ENCODE results near the gene FYB2. TPM values are rescaled to one million over a fixed set of nuclear protein-coding genes. Genes with fewer than 3 reads are reported as not detected.

Gene FYB2
- total and polyA plus RNA-seq, 10 of the 15 experiments (the other 5 are each of a cell fraction or from before 2014, with no cell fraction given), result 0.04 to 0.16 (median 0.05) TPM; not detected in 4

- TF ChIP-seq JUNB (IDR thresholded peaks at IDR 0.05), result no peak
Observed at GRCh38 chr1:56754708-56755479, 64.3 kb downstream of the FYB2 start (continued).

- TF ChIP-seq POU2F2 (IDR thresholded peaks at IDR 0.05; ENCODE audit: borderline replicate concordance, low read depth, low read length), result no peak
- no peak for TF ChIP-seq PBX3 (IDR thresholded peaks at IDR 0.05; ENCODE audit: insufficient replicate concordance, low read depth, low read length)
- TF ChIP-seq SIN3A (IDR thresholded peaks at IDR 0.05; ENCODE audit: low read depth, low read length), result no peak
- no peak for TF ChIP-seq BCL11A (IDR thresholded peaks at IDR 0.05; ENCODE audit: low read depth, low read length)
- TF ChIP-seq STAT3 (IDR thresholded peaks at IDR 0.05; ENCODE audit: low read depth, low read length), result no peak
- no peak for TF ChIP-seq RCOR1 (conservative IDR thresholded peaks at IDR 0.05; ENCODE audit: low read depth, low read length)
- TF ChIP-seq MEF2B (IDR thresholded peaks at IDR 0.05; ENCODE audit: partially characterized antibody, poor library complexity, severe bottlenecking), result no peak
- no peak for TF ChIP-seq RBBP5 (conservative IDR thresholded peaks at IDR 0.05)
- no peak for TF ChIP-seq NBN (IDR thresholded peaks at IDR 0.05)
- TF ChIP-seq CBX3 (IDR thresholded peaks at IDR 0.05; ENCODE audit: borderline replicate concordance, low read depth), result no peak
- Histone ChIP-seq H3K27ac (ENCODE audit: control insufficient read depth, insufficient read depth) (no peak overlapping the region), H3K79me2 (ENCODE audit: control insufficient read depth, insufficient read depth, low read length) (no peaks in the 10 kb centered on the region), H3K27me3 (replicated peaks in 1 of 2; ENCODE audit: control insufficient read depth in 2 of 2, insufficient read depth in 2 of 2, low read length in 1 of 2) (no peaks in the 10 kb centered on the region), H3K4me1 (ENCODE audit: control insufficient read depth, insufficient read depth, low read length) (no peaks in the 10 kb centered on the region), H3K36me3 (ENCODE audit: control insufficient read depth in 2 of 2, insufficient read depth in 2 of 2, low read length in 1 of 2) (no peaks in the 10 kb centered on the region), H3K4me2 (ENCODE audit: control insufficient read depth, insufficient read depth) (no peak overlapping the region), H3K4me3 (no peak overlapping the region), H3K9ac (ENCODE audit: control insufficient read depth, insufficient read depth, low read length) (no peak overlapping the region), H2AFZ (ENCODE audit: control insufficient read depth, low read depth, low read length) (no peak overlapping the region), H4K20me1 (ENCODE audit: control insufficient read depth, insufficient read depth) (no peaks in the 10 kb centered on the region), H3K9me3 (replicated peaks; ENCODE audit: control insufficient read depth, insufficient read depth, low read length) (no peaks in the 10 kb centered on the region)
- in situ Hi-C loops (cut with MboI), result no loop called here
- intact Hi-C loops (cut with micrococcal nuclease; ENCODE audit: unreplicated experiment), result no loop called here
- ChIA-PET POLR2A (no interaction called here), CTCF (no interaction called here), SMC1A (ENCODE audit: uncharacterized antibody, unreplicated experiment) (no interaction called here), RAD21 (ENCODE audit: unreplicated experiment) (no interaction called here)
- FAIRE-seq, result no peak
- 15% methylated on average over 3 of the region's 3 CpGs for WGBS (ENCODE audit: insufficient coverage, insufficient replicate concordance, low lambda C conversion rate, missing lambda C conversion rate)
- no TSS peak for BruUV-seq (replicated peaks)
- no peak for DNase-seq (ENCODE audit: low read depth, low spot score)
- ATAC-seq, result no peak
Observed at GRCh38 chr1:56745231-56745630, 74.0 kb downstream of the FYB2 start.

Data from GM12878 (cell line).